Central memory CD8-positive, alpha-beta T cell (primary cell): Measurements from ENCODE around the gene TAB2.

Source experiments
- ATAC-seq: fragments of 150-1000 bp; cut with Tn5 transposase; replicated peaks from 2 replicates; pipeline ENCODE4 v1.10.0; 2022; ENCODE audit warnings: mild to moderate bottlenecking, moderate FRiP score, moderate number of reproducible peaks; ENCODE audit not compliant: poor library complexity, severe bottlenecking; ENCODE audit errors: extremely low read depth
- DNase-seq, 2 donors: peaks; one replicate each; pipeline ENCODE4 v3.0.0; 2021; ENCODE audit warnings: low spot score in 2 of 2
- H3K27ac Mint-ChIP-seq: one replicate; pipeline ENCODE4 v1.8.0; 2022; ENCODE audit warnings: low read depth, mild to moderate bottlenecking, moderate library complexity, mixed read lengths
- H3K27me3 Mint-ChIP-seq: one replicate; pipeline ENCODE4 v1.8.0; 2022; ENCODE audit warnings: mixed read lengths
- H3K36me3 Mint-ChIP-seq: one replicate; pipeline ENCODE4 v1.8.0; 2022; ENCODE audit warnings: mild to moderate bottlenecking, moderate library complexity, mixed read lengths; ENCODE audit not compliant: insufficient read depth
- H3K4me1 Mint-ChIP-seq: one replicate; pipeline ENCODE4 v1.8.0; 2022; ENCODE audit warnings: mixed read lengths
- H3K4me3 Mint-ChIP-seq: one replicate; pipeline ENCODE4 v1.8.0; 2022; ENCODE audit warnings: mild to moderate bottlenecking, moderate library complexity, mixed read lengths
- H3K9me3 Mint-ChIP-seq: one replicate; pipeline ENCODE4 v1.8.0; 2022; ENCODE audit warnings: mixed read lengths

Gene TAB2

DNA sequence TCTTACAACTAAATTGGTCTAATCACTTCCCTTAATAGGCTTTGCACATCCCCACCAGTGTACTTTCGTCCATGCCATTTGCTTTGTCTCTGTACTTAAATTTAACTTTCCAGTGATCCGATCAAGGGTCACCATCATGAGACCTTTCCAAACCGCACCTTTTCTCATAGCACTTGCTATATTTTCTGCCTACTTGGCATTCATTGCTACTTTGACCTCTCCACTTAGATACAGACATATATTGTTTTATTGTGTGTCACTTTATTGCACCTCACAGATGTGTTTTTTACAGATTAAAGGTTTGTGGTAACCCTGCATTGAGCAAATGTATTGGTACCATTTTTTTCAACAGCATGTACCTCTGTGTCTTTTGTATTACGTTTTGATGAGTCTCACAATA is 97.3 kb downstream of the TAB2 start:
- H3K27ac Mint-ChIP-seq, result no peak overlapping the region
- no peak for ATAC-seq
- H3K4me3 Mint-ChIP-seq, result no peak overlapping the region
- H3K27me3 Mint-ChIP-seq, result no peaks in the 10 kb centered on the region
- peaks cover 9% of the 10 kb centered on the region for H3K36me3 Mint-ChIP-seq
- H3K9me3 Mint-ChIP-seq, result no peaks in the 10 kb centered on the region
- no peak for DNase-seq
- H3K4me1 Mint-ChIP-seq, result peaks cover 12% of the 10 kb centered on the region

GRCh38 chr6:149419696-149420404 is 102.3 kb downstream of the TAB2 start:
- DNase-seq (no peak), ATAC-seq (no peak)
- peaks cover 13% of the 10 kb centered on the region for H3K4me1 Mint-ChIP-seq
- no peak overlapping the region for H3K4me3 Mint-ChIP-seq
- H3K36me3 Mint-ChIP-seq, result no peaks in the 10 kb centered on the region
- H3K27ac Mint-ChIP-seq, result peak overlapping the region; percentile 2
- no peaks in the 10 kb centered on the region for H3K9me3 Mint-ChIP-seq
- peaks cover 10% of the 10 kb centered on the region for H3K27me3 Mint-ChIP-seq

GRCh38 chr6:149421132-149421531 is 103.6 kb downstream of the TAB2 start:
- no peak for ATAC-seq
- DNase-seq, result no peak
- Mint-ChIP-seq H3K9me3 (no peaks in the 10 kb centered on the region), H3K4me3 (no peak overlapping the region), H3K36me3 (no peaks in the 10 kb centered on the region), H3K27me3 (peaks cover 10% of the 10 kb centered on the region), H3K27ac (no peak overlapping the region), H3K4me1 (peaks cover 6% of the 10 kb centered on the region)

GRCh38 chr6:149422581-149422980 is 105.1 kb downstream of the TAB2 start:
- H3K27me3 Mint-ChIP-seq, result peaks cover 10% of the 10 kb centered on the region

GRCh38 chr6:149423964-149424440 is 106.5 kb downstream of the TAB2 start:
- H3K4me1 Mint-ChIP-seq, result peaks cover 5% of the 10 kb centered on the region
- H3K36me3 Mint-ChIP-seq, result no peaks in the 10 kb centered on the region
- H3K27me3 Mint-ChIP-seq, result peaks cover 10% of the 10 kb centered on the region
- H3K27ac Mint-ChIP-seq, result peak overlapping the region; percentile 51
- ATAC-seq (no peak), DNase-seq (no peak)
- no peak overlapping the region for H3K4me3 Mint-ChIP-seq
- no peaks in the 10 kb centered on the region for H3K9me3 Mint-ChIP-seq

More at GRCh38 chr6:149422581-149422980, 105.1 kb downstream of the TAB2 start:
- ATAC-seq (no peak), DNase-seq (no peak)
- Mint-ChIP-seq H3K4me3 (no peak overlapping the region), H3K36me3 (no peaks in the 10 kb centered on the region), H3K9me3 (no peaks in the 10 kb centered on the region), H3K4me1 (peaks cover 5% of the 10 kb centered on the region), H3K27ac (no peak overlapping the region)

- Mint-ChIP-seq H3K27ac (no peak overlapping the region), H3K27me3 (peaks cover 6% of the 10 kb centered on the region), H3K4me1 (peaks cover 4% of the 10 kb centered on the region), H3K9me3 (no peaks in the 10 kb centered on the region), H3K4me3 (no peak overlapping the region), H3K36me3 (peaks cover 2% of the 10 kb centered on the region)
- DNase-seq (no peak), ATAC-seq (no peak)
These were observed 107.7 kb downstream of the TAB2 start for GRCh38 chr6:149425224-149425623.

DNA sequence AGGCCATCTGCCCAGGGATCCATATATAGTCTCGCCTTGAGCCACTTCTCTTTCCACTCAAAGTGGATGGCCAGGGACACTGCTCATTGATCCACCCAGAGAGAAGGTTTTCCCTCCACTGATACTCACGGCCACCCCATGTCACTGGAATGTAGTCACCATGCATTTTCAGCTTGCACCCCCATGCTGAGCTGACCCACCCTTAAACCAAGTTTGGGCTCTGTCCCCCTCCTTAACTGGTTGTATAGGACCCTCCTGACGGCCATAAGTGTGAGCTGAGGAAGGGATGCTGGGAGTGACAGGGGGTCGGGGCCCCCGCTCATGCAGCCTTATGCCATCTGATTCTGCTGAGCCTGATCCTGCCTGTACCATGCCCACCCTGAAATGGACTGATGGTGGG is 108.2 kb downstream of the TAB2 start:
- no peak for ATAC-seq
- Mint-ChIP-seq H3K27ac (no peak overlapping the region), H3K4me1 (no peaks in the 10 kb centered on the region), H3K9me3 (no peaks in the 10 kb centered on the region), H3K4me3 (no peak overlapping the region), H3K27me3 (peaks cover under 1% of the 10 kb centered on the region), H3K36me3 (peaks cover 2% of the 10 kb centered on the region)
- no peak for DNase-seq

GRCh38 chr6:149428606-149429005 is 111.1 kb downstream of the TAB2 start:
- no peak overlapping the region for H3K4me3 Mint-ChIP-seq
- no peak for DNase-seq
- H3K9me3 Mint-ChIP-seq, result no peaks in the 10 kb centered on the region
- no peaks in the 10 kb centered on the region for H3K27me3 Mint-ChIP-seq
- no peak overlapping the region for H3K27ac Mint-ChIP-seq
- ATAC-seq, result no peak
- H3K36me3 Mint-ChIP-seq, result peaks cover 2% of the 10 kb centered on the region
- peaks cover 5% of the 10 kb centered on the region for H3K4me1 Mint-ChIP-seq

DNA sequence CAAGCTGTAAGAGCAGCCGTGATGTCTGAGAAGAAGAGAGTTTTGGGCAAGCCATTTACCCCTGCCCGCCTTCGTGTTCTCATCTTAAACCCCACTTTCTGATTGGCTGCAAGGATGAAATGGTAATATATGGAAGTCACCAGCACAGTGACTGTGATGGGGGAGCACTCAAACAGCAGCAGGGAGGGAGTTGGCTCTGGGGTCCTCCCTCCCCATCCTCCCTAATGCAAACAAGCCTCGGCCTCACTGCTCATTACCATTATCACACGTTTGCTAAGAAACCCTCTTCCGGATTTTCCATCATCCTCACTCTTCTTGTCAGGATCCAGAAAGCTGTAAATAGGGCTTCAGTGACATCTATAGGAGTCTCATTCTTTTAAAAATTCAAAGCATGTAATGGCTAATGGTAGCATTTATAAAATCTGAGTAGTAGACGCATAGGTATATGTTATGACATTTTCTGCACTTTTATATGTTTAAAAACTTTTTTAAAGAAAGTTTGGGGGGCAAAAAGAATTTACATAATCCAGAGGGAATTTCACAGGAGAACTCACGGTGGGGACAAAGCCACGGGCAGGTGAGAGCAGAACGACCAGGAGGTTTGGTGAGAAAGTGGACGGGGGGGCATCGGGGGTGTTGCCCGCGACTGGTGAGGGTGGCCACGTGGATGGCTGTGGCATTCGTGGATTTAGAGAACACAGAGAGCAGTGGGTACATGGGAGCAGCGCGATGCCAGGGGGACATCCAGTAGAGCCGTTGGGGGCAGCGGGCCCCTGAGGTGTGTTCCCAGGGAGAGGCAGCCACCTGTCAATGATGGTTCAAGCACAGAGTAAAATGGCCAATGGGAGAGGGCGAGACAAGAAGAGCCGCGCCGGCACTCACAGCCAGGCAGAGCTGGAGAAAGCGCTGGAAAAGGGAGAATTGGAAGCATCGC is 112.2 kb downstream of the TAB2 start:
- Mint-ChIP-seq H3K27ac (no peak overlapping the region), H3K4me1 (peaks cover 5% of the 10 kb centered on the region)

GRCh38 chr6:149431905-149432775 is 114.6 kb downstream of the TAB2 start:
- Mint-ChIP-seq H3K27me3 (no peaks in the 10 kb centered on the region), H3K9me3 (no peaks in the 10 kb centered on the region), H3K27ac (no peak overlapping the region), H3K4me3 (no peak overlapping the region), H3K4me1 (peaks cover 6% of the 10 kb centered on the region), H3K36me3 (peaks cover 2% of the 10 kb centered on the region)
- peak; percentile 75 to 90 for DNase-seq
- ATAC-seq, result peak; percentile 75

More for the DNA sequence above, 112.2 kb downstream of the TAB2 start:
- DNase-seq (no peak), ATAC-seq (no peak)
- Mint-ChIP-seq H3K36me3 (peaks cover 2% of the 10 kb centered on the region), H3K9me3 (no peaks in the 10 kb centered on the region), H3K27me3 (no peaks in the 10 kb centered on the region), H3K4me3 (no peak overlapping the region)

DNA sequence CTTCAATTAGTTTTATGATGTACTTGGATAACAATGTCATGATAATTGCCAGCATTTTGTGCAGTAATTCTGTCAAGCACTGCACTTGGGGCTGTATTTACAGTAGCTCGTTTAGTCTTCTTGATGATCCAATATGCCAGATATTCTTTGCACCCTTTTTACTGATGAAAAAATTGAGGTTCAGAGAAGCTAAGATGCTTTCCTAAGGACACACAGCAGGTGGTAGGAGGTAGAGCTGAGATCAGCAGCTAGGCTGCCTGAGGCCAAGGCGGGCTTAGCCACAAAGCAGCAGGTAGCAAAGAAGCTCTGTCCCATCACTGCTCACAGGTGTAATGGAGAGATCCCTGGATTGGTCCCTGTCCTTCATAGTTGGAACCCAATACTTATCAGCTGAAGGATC is 115.9 kb downstream of the TAB2 start:
- Mint-ChIP-seq H3K4me1 (peaks cover 12% of the 10 kb centered on the region), H3K9me3 (no peaks in the 10 kb centered on the region), H3K27ac (no peak overlapping the region), H3K27me3 (no peaks in the 10 kb centered on the region), H3K36me3 (peaks cover 2% of the 10 kb centered on the region), H3K4me3 (no peak overlapping the region)
- ATAC-seq (no peak), DNase-seq (no peak)

DNA sequence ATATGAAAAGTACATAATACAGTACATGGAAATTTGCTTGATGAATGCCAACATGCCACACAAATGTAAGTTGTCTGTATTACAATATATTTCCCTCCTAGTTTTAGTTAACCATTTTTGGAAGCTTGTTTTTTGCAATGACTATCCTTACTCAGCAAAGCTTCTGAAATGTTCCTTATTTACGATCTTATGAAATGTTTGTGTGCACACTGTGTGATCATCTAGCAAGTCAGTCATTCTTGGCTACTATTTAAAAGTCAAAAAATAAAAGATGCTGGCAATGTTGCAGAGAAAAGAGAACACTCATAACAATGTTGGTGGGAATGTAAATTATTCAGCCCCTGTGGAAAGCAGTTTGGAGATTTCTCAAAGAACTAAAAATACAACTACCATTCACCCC is 116.4 kb downstream of the TAB2 start:
- no peaks in the 10 kb centered on the region for H3K9me3 Mint-ChIP-seq
- DNase-seq (no peak), ATAC-seq (no peak)
- H3K27me3 Mint-ChIP-seq, result no peaks in the 10 kb centered on the region
- H3K4me3 Mint-ChIP-seq, result no peak overlapping the region
- H3K36me3 Mint-ChIP-seq, result peaks cover 2% of the 10 kb centered on the region
- H3K4me1 Mint-ChIP-seq, result peaks cover 12% of the 10 kb centered on the region
- H3K27ac Mint-ChIP-seq, result no peak overlapping the region
